ENCODE measurements around the gene IRGQ.

GRCh38 chr19:43616306-43616705 lies 20.4 kb upstream of the IRGQ start:
- no peak for TF ChIP-seq SP2 (tag by site-specific recombination; IDR thresholded peaks at IDR 0.05)
- no peak for TF ChIP-seq TSHZ1 (tag by site-specific recombination; IDR thresholded peaks at IDR 0.05; ENCODE audit: borderline replicate concordance)
- no peak for TF ChIP-seq ZNF292 (tag by site-specific recombination; IDR thresholded peaks at IDR 0.05; ENCODE audit: borderline replicate concordance, low read depth)
